Measurements from ENCODE around the gene KCTD2. TPM values are rescaled to one million over a fixed set of nuclear protein-coding genes. Genes with fewer than 3 reads are reported as not detected.
"Not testable (repeated sequence)": the region's sequence is repeated elsewhere in the genome, so short reads cannot be mapped to it uniquely, and the experiment has no call there.

Gene KCTD2
- total RNA-seq, 2 experiments from 2014 or later = 14.1 to 14.7 TPM

- peaks cover 45% of the 10 kb centered on the region for H3K4me1 Mint-ChIP-seq
- H3K27ac Mint-ChIP-seq = peak overlapping the region; percentile 98
- peaks cover 8% of the 10 kb centered on the region for H3K9me3 Mint-ChIP-seq
- H3K27me3 Mint-ChIP-seq = peaks cover 17% of the 10 kb centered on the region
- H3K4me3 Mint-ChIP-seq = peak overlapping the region; percentile 95
- peak; percentile 88 for DNase-seq
- H3K36me3 Mint-ChIP-seq = peaks cover 13% of the 10 kb centered on the region
Observed at GRCh38 chr17:75033346-75034235, 13.4 kb upstream of the KCTD2 start.

- DNase-seq = peak; percentile 91
- H3K4me1 Mint-ChIP-seq = peaks cover 50% of the 10 kb centered on the region
- H3K36me3 Mint-ChIP-seq = peaks cover 14% of the 10 kb centered on the region
- peaks cover 8% of the 10 kb centered on the region for H3K9me3 Mint-ChIP-seq
- peaks cover 17% of the 10 kb centered on the region for H3K27me3 Mint-ChIP-seq
- peak overlapping the region; percentile 95 for H3K4me3 Mint-ChIP-seq
- H3K27ac Mint-ChIP-seq = peak overlapping the region; percentile 98
Observed at GRCh38 chr17:75034236-75034908, 12.7 kb upstream of the KCTD2 start.

- Mint-ChIP-seq H3K36me3 (peaks cover 28% of the 10 kb centered on the region), H3K9me3 (peaks cover 4% of the 10 kb centered on the region), H3K27ac (peak overlapping the region; percentile 73), H3K27me3 (peaks cover 17% of the 10 kb centered on the region), H3K4me3 (peak overlapping the region; percentile 61), H3K4me1 (peaks cover 53% of the 10 kb centered on the region)
- peak; percentile 80 for DNase-seq
Observed at GRCh38 chr17:75036643-75037268, 10.3 kb upstream of the KCTD2 start.

DNA sequence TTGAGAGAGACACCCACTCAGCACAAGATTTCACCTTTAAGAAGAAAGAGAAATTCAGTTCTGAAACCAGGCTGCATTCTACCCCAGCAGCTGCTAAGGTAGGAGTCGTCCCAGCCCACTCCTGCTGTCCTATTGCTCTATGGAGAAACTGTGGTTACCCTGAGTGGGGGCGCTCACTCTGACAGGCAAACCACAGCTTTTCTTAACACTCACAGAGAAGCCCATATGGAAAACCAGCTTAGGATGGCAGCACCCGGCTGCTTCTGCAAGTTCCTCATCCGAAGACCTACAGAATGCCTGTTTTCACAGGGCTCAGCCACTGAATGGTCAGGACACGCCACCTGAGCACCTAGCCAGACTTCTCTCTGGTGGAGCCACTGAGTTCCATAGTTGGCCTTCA lies 7.8 kb upstream of the KCTD2 start:
- no peak for DNase-seq
- H3K27ac Mint-ChIP-seq = no peak overlapping the region
- H3K4me1 Mint-ChIP-seq = peaks cover 34% of the 10 kb centered on the region

DNA sequence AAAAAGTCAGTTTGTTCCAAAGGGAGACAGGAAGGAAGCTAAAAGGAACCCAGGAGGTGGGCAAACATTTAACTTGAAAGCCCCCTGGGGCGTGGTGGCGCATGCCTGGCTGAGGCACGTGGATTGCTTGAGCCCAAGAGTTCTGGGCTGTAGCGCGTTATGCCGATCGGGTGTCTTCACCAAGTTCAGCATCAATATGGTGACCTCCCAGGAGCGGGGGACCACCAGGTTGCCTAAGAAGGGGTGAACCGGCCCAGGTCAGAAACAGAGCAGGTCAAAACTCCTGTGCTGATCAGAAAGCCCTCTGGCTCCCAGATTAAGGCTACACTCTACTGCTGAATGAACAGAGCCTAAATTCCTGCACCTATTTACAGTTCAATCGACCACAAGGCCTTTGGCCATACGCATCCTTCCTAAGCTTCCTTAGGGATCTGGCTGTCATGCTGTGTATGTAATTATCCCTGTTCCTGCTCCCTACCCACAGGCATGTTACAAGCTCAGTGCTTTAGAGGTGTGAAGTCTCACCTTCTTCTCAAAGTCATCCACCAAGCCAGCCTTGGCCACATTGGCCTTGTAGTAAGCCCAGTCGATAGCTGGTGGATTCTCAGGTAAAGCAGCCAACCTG lies 5.3 kb upstream of the KCTD2 start:
- no peak overlapping the region for H3K27ac Mint-ChIP-seq
- no peak for DNase-seq
- no peak overlapping the region for H3K4me3 Mint-ChIP-seq
- H3K36me3 Mint-ChIP-seq = peaks cover 22% of the 10 kb centered on the region
- H3K9me3 Mint-ChIP-seq = no peaks in the 10 kb centered on the region
- peaks cover 22% of the 10 kb centered on the region for H3K4me1 Mint-ChIP-seq
- H3K27me3 Mint-ChIP-seq = no peaks in the 10 kb centered on the region

More for the DNA sequence above, 7.8 kb upstream of the KCTD2 start:
- Mint-ChIP-seq H3K36me3 (peaks cover 27% of the 10 kb centered on the region), H3K27me3 (peaks cover 11% of the 10 kb centered on the region), H3K4me3 (no peak overlapping the region), H3K9me3 (peaks cover 3% of the 10 kb centered on the region)

GRCh38 chr17:75043789-75044188 lies 3.2 kb upstream of the KCTD2 start:
- H3K9me3 Mint-ChIP-seq, H3K27ac Mint-ChIP-seq, H3K4me3 Mint-ChIP-seq, DNase-seq, H3K27me3 Mint-ChIP-seq: not testable (repeated sequence)
- H3K4me1 Mint-ChIP-seq = peaks cover 30% of the 10 kb centered on the region
- H3K36me3 Mint-ChIP-seq = peaks cover 14% of the 10 kb centered on the region

DNA sequence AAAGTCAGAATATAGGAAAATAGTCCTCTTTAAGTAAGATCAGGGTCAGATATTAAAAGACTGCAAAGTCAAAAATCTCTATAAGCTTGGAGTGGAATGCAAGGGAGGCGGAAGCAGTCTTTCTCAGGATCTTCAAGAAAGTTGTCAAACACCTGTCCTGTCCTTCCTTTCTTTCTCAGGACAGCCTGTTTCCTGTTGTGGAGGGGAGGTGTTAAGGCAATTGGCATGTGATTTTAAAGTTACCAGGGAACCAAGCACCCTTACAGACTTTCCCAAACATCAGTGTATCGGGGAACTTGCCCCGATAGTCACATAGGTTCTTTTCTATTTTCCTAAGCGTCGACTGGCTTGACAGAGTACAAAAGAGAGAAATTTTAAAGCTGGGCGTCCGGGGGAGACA lies 2.3 kb upstream of the KCTD2 start:
- H3K27ac Mint-ChIP-seq = no peak overlapping the region
- peak overlapping the region; percentile 54 for H3K4me3 Mint-ChIP-seq
- DNase-seq = no peak
- no peaks in the 10 kb centered on the region for H3K27me3 Mint-ChIP-seq
- peaks cover 12% of the 10 kb centered on the region for H3K36me3 Mint-ChIP-seq
- H3K9me3 Mint-ChIP-seq = no peaks in the 10 kb centered on the region
- peaks cover 30% of the 10 kb centered on the region for H3K4me1 Mint-ChIP-seq

DNA sequence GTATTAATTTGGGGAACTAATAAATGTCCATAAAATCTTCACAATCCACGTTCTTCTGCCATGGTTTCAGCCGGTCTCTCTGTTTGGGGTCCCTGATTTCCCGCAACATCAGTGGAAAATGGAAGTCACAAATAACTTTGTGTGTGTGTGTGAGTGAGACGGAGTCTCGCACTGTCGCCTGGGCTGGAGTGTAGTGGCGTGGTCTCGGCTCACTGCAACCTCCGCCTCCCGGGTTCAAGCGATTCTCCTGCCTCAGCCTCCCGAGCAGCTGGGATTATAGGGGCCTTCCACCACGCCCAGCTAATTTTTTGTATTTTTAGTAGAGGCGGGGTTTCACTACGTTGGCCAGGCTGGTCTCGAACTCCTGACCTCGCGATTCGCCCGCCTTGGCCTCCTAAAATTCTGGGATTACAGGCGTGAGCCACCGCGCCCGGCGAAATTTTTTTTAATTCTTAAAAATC lies 1.0 kb upstream of the KCTD2 start:
- DNase-seq, H3K36me3 Mint-ChIP-seq, H3K27me3 Mint-ChIP-seq, H3K9me3 Mint-ChIP-seq: not testable (repeated sequence)
- Mint-ChIP-seq H3K4me3 (peak overlapping the region; percentile 97), H3K27ac (peak overlapping the region; percentile 89), H3K4me1 (peaks cover 30% of the 10 kb centered on the region)

DNA sequence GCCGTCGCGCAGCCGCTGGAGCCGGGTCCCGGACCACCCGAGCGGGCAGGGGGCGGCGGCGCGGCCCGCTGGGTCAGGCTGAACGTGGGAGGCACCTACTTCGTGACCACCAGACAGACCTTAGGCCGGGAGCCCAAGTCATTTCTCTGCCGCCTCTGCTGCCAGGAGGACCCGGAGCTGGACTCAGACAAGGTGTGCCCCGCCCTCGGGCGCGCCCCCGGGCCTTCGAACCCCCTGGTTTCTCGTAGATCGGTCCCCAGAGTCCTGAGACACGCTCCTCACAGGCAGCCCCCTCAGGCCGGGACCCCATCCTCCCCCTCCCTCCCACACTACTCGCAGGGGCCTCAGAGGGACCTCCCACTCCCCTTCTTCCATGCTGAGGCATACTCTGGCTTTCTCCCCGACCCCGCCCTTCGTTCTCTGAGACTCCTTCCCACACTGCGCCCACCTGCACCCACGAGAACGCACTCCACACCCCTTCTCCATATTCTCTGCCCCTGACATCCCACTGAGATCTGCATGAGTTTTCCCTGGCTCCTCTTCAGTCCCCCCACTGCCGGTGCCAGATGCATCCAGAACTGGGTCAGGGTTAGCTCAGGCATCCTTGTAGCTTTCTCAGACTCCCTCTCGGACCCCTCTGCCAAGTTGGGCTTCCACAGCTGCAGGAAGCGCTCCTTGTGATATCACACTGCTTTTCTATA lies 523 bp downstream of the KCTD2 start:
- H3K36me3 Mint-ChIP-seq = peaks cover 10% of the 10 kb centered on the region
- H3K4me3 Mint-ChIP-seq = peak overlapping the region; percentile 98

DNA sequence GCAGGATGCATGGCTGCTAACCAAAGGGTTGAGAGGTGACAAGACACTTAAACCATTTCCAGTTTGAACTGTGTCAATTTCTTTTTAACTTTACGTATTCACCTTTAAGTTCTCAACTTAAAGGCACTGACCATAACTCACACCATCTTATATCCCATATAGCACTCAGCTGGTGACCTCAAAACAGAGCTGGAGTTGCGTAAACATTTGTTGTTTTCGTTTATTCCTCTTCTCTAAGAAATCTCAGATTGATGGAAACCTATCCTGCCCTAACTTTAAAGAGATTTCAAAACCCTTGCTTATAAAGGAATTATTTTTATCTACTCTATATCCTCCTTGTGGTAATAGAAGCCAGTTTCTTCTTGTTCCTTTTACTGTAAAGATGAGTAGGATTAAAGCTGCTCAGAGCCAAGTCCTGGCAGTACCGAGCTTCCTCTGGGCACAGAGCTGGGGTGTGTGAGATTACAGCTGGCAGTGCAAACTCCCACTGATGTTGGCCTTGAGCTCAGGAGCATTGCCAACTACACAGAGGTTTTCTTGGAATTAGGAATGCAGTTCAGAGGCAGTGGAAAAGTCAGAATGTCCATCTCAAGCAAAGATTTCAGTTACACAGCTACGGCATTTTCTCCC lies 1.3 kb downstream of the KCTD2 start:
- Mint-ChIP-seq H3K9me3 (no peaks in the 10 kb centered on the region), H3K4me1 (peaks cover 30% of the 10 kb centered on the region), H3K27ac (no peak overlapping the region), H3K36me3 (peaks cover 14% of the 10 kb centered on the region), H3K4me3 (peak overlapping the region; percentile 98), H3K27me3 (no peaks in the 10 kb centered on the region)
- no peak for DNase-seq

More for the DNA sequence above, 523 bp downstream of the KCTD2 start:
- H3K27ac Mint-ChIP-seq = peak overlapping the region; percentile 86
- H3K4me1 Mint-ChIP-seq = peaks cover 30% of the 10 kb centered on the region
- peak; percentile 45 for DNase-seq
- no peaks in the 10 kb centered on the region for H3K9me3 Mint-ChIP-seq
- no peaks in the 10 kb centered on the region for H3K27me3 Mint-ChIP-seq

GRCh38 chr17:75049057-75049456 lies 2.0 kb downstream of the KCTD2 start:
- H3K4me1 Mint-ChIP-seq = peaks cover 30% of the 10 kb centered on the region
- H3K27me3 Mint-ChIP-seq = no peaks in the 10 kb centered on the region
- no peak overlapping the region for H3K4me3 Mint-ChIP-seq
- no peaks in the 10 kb centered on the region for H3K9me3 Mint-ChIP-seq
- H3K36me3 Mint-ChIP-seq = peaks cover 17% of the 10 kb centered on the region
- DNase-seq = no peak
- no peak overlapping the region for H3K27ac Mint-ChIP-seq

GRCh38 chr17:75049706-75050105 lies 2.7 kb downstream of the KCTD2 start:
- H3K27me3 Mint-ChIP-seq = no peaks in the 10 kb centered on the region
- no peak overlapping the region for H3K4me3 Mint-ChIP-seq
- no peak for DNase-seq
- no peak overlapping the region for H3K27ac Mint-ChIP-seq
- H3K9me3 Mint-ChIP-seq = no peaks in the 10 kb centered on the region
- H3K36me3 Mint-ChIP-seq = peaks cover 20% of the 10 kb centered on the region
- H3K4me1 Mint-ChIP-seq = peaks cover 28% of the 10 kb centered on the region

DNA sequence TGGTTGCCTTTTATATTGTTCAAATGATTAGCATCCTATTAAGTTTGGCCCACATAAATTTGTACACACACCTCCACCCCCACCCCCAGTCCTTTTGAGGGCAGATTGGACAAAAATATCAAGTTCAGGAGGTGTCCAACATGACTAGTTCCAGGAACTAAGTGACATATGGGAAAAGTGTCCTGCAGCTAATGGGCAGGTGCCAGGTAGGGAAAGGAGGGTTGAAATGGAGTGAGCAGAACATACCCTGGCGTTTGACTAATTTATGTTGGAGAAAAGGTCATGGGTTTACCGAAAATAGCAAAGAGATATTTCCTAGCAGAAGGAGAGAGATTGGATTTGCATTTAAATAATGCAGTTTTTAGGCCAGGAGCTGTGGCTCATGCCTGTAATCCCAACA lies 4.9 kb downstream of the KCTD2 start:
- Mint-ChIP-seq H3K4me3 (no peak overlapping the region), H3K27ac (no peak overlapping the region), H3K36me3 (peaks cover 22% of the 10 kb centered on the region), H3K9me3 (no peaks in the 10 kb centered on the region), H3K4me1 (peaks cover 25% of the 10 kb centered on the region), H3K27me3 (no peaks in the 10 kb centered on the region)
- no peak for DNase-seq
